Measurements from ENCODE around the gene PCDHA5.
"Not testable (repeated sequence)": the region's sequence is repeated elsewhere in the genome, so short reads cannot be mapped to it uniquely, and the experiment has no call there.

Gene PCDHA5

GRCh38 chr5:140821375-140822280, at the start of gene PCDHA5:
PCDHA5 (plus strand) TSS chr5:140821613.
- H3K4me3 ChIP-seq (ENCODE audit: low read depth in 1 of 2, low read length in 1 of 2): no peak within 1 kb of the TSS
- no peaks in the 10 kb centered on the region for H3K27me3 ChIP-seq
- no peak within 1 kb of the TSS for H3K27ac ChIP-seq
- peaks cover 25% of the 10 kb centered on the region for H3K9me3 ChIP-seq
- no peaks in the 10 kb centered on the region for H3K36me3 ChIP-seq
- TF ChIP-seq CTCF (IDR thresholded peaks at IDR 0.05): no peak
- no peaks in the 10 kb centered on the region for H3K4me1 ChIP-seq (ENCODE audit: control insufficient read depth in 1 of 2, insufficient read depth in 1 of 2, low read depth in 1 of 2, low read length in 1 of 2)

GRCh38 chr5:140780512-140780911, 40.9 kb upstream of the PCDHA5 start:
- Histone ChIP-seq H3K36me3 (no peaks in the 10 kb centered on the region), H3K9me3 (peaks cover 21% of the 10 kb centered on the region), H3K27ac (no peak overlapping the region), H3K4me3 (ENCODE audit: low read depth in 1 of 2, low read length in 1 of 2) (no peak overlapping the region), H3K27me3 (no peaks in the 10 kb centered on the region), H3K4me1 (ENCODE audit: control insufficient read depth in 1 of 2, insufficient read depth in 1 of 2, low read depth in 1 of 2, low read length in 1 of 2) (no peaks in the 10 kb centered on the region)
- no peak for TF ChIP-seq CTCF (IDR thresholded peaks at IDR 0.05)

GRCh38 chr5:140785905-140786686, 35.3 kb upstream of the PCDHA5 start, which contains the start of gene PCDHA1:
PCDHA1 (plus strand) TSS chr5:140786140.
- Histone ChIP-seq H3K4me1 (ENCODE audit: control insufficient read depth in 1 of 2, insufficient read depth in 1 of 2, low read depth in 1 of 2, low read length in 1 of 2) (peaks cover 0 to 3% of the 10 kb centered on the region in 2 experiments), H3K27me3 (peaks cover 38% of the 10 kb centered on the region), H3K9me3 (peaks cover 56% of the 10 kb centered on the region), H3K27ac (no peak within 1 kb of the TSS), H3K36me3 (no peaks in the 10 kb centered on the region), H3K4me3 (ENCODE audit: low read depth in 1 of 2, low read length in 1 of 2) (no peak within 1 kb of the TSS)
- no peak for TF ChIP-seq CTCF (IDR thresholded peaks at IDR 0.05)

GRCh38 chr5:140787422-140787821, 34.0 kb upstream of the PCDHA5 start:
- H3K27me3 ChIP-seq: peaks cover 38% of the 10 kb centered on the region
- H3K36me3 ChIP-seq; H3K4me3 ChIP-seq (ENCODE audit: low read depth in 1 of 2, low read length in 1 of 2); H3K4me1 ChIP-seq (ENCODE audit: control insufficient read depth in 1 of 2, insufficient read depth in 1 of 2, low read depth in 1 of 2, low read length in 1 of 2); H3K27ac ChIP-seq: not testable (repeated sequence)
- peaks cover 69% of the 10 kb centered on the region for H3K9me3 ChIP-seq

DNA sequence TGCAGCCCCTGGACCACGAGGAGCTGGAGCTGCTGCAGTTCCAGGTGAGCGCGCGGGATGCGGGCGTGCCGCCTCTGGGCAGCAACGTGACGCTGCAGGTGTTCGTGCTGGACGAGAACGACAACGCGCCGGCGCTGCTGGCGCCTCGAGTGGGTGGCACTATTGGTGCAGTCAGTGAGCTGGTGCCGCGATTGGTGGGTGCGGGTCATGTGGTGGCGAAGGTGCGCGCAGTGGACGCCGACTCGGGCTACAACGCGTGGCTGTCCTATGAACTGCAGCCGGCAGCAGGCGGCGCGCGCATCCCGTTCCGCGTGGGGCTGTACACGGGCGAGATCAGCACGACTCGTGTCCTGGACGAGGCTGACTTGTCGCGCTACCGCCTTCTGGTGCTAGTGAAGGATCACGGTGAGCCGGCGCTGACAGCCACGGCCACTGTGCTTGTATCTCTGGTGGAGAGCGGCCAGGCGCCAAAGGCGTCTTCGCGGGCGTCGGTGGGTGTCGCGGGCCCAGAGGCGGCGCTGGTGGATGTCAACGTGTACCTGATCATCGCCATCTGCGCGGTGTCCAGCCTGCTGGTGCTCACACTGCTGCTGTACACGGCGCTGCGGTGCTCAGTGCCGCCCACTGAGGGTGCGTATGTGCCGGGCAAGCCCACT, 33.4 kb upstream of the PCDHA5 start:
- not testable (repeated sequence) for H3K4me3 ChIP-seq (ENCODE audit: low read depth in 1 of 2, low read length in 1 of 2); H3K36me3 ChIP-seq; H3K27ac ChIP-seq; H3K4me1 ChIP-seq (ENCODE audit: control insufficient read depth in 1 of 2, insufficient read depth in 1 of 2, low read depth in 1 of 2, low read length in 1 of 2)
- Histone ChIP-seq H3K9me3 (peaks cover 73% of the 10 kb centered on the region), H3K27me3 (peaks cover 38% of the 10 kb centered on the region)

DNA sequence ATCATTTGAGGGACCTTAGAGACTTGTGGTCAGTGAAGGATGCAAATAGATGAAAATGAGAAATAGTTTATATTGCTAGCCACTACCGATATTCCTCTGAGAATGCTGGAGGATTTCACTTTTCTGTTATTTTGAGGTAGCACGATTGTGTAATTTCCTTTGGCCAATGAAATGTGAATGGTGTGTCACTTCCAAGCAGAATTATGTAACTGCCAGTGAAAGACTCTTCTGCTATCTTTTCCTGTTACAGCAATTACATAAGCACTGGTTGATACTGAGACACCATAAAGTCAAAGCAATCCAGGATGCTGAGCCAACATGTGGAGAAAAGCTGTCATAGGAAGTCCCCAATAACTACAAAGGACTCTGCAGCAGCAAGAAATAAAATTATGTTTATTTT, 30.3 kb upstream of the PCDHA5 start:
- no peak overlapping the region for H3K4me3 ChIP-seq (ENCODE audit: low read depth in 1 of 2, low read length in 1 of 2)
- peaks cover 0 to 7% of the 10 kb centered on the region in 2 experiments for H3K4me1 ChIP-seq (ENCODE audit: control insufficient read depth in 1 of 2, insufficient read depth in 1 of 2, low read depth in 1 of 2, low read length in 1 of 2)
- TF ChIP-seq CTCF (IDR thresholded peaks at IDR 0.05): no peak
- peaks cover 74% of the 10 kb centered on the region for H3K9me3 ChIP-seq
- H3K36me3 ChIP-seq: no peaks in the 10 kb centered on the region
- no peak overlapping the region for H3K27ac ChIP-seq
- H3K27me3 ChIP-seq: peaks cover 55% of the 10 kb centered on the region

All from neutrophil (primary cell).